ENCODE results near the gene CDC37L1.
"Not testable (repeated sequence)": the region's sequence is repeated elsewhere in the genome, so short reads cannot be mapped to it uniquely, and the experiment has no call there.

CDC37L1 gene

DNA sequence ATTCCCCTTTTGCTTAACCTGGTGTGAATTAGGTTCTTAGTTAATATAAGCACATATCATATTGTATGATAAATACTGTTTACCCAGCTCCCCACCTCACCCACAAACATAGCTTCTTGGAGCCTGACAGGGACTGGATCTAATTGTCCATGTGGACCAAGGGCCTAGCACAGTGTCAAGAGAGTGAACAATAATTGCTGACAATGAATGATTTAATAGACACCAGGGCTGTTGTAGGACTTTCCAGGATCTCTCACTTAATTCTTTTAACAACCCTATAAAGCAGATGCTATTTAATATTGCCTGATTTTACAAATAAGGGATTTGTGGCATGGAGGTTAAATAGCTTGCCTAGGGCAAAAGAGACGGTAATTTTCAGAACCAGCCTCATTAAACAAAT, 36.8 kb downstream of the CDC37L1 start:
- DNase-seq (ENCODE audit: low spot score): no peak

GRCh38 chr9:4717815-4718214, 38.4 kb downstream of the CDC37L1 start:
- DNase-seq (ENCODE audit: low spot score): no peak

GRCh38 chr9:4718911-4719310, 39.5 kb downstream of the CDC37L1 start:
- no peak for DNase-seq (ENCODE audit: low spot score)

DNA sequence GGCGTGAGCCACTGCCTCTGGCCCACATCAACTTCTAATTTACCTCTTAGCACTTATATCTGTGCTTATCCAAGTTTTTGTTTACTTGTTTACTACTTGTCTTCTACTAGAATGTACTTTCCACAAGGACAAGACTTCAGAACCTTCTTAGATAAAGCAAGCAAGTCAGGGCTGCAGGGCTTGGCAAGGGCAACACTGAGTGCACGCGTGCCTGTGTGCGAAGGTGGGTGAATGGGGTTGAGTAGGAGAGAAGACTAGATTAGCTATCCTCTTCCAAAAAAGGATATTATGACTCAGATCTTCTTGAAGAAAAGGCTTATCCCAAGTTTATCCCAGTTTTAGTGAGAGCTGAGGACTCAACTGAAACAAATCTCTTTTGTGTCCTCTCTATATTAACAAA, 42.4 kb downstream of the CDC37L1 start:
- no peak for DNase-seq (ENCODE audit: low spot score)

DNA sequence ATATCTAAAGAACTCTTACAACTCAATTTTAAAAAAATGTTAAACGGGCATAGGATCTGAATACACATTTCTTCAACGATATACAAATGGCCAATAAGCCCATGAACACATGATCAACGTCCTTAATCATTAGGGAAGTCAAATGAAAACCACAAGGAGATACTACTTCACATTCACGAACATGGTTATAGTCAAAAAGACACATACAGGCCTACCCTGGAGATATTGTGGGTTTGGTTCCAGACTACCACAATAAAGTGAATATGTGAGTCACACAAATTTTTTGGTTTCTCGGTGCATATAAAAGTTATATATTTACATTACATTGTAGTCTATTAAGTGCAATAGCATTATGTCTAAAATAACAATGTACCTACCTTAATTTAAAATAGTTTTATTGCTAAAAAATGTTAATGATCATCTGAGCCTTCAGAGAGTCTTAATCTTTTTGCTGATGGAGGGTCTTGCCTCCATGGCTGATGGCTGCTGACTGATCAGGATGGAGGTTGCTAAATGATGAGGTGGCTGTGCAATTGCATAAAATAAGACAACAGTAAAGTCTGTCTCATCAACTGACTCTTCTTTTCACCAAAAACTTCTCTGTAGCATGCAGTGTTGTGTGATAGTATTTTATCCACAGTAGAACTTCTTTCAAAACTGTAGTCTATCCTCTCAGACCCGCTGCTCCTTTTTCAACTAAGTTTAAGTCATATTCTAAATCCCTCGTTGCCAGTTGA, 46.5 kb downstream of the CDC37L1 start:
- DNase-seq (ENCODE audit: low spot score): no peak

- DNase-seq (ENCODE audit: low spot score): no peak
These were observed 48.2 kb downstream of the CDC37L1 start for GRCh38 chr9:4727593-4727992.

DNA sequence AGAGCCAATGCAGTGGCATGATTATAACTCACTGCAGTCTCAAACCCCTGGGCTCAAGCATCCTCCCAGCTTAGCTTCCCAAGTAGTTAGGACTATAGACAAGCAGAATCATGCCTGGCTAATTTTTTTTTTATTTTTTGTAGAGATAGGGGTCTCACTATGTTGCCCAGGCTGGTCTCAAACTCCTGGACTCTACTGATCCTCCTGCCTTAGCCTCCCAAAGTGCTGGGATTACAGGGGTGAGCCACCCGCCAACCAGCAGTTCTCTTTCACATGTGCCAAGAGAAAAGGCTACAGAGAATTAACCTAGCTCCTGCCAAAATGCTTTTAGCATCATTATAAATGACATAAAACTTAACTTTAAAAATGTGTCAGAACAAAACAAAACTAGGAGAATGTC, 53.5 kb downstream of the CDC37L1 start:
- no peak for DNase-seq (ENCODE audit: low spot score)

DNA sequence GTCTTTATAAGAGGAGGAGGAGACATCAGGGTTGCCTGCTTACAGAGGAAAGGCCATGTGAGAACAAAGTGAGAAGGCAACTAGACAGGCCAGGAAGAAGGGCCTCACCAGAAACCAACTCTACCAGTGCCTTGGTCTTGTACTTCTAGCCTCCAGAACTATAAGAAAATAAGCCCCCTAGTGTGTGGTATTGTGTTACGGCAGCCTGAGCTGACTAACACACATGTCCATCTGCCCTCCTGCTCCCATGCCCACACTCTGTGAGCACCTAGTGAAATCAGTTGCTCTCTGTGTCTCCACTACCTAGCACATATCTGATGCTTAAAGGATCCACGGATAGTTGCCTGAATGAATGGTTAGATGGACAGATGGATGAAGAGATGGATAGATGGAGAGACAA, 54.8 kb downstream of the CDC37L1 start:
- DNase-seq (ENCODE audit: low spot score): no peak

GRCh38 chr9:4738866-4739586, 59.7 kb downstream of the CDC37L1 start:
- DNase-seq (ENCODE audit: low spot score): no peak

GRCh38 chr9:4739587-4740387, 60.4 kb downstream of the CDC37L1 start:
- no peak for DNase-seq (ENCODE audit: low spot score)

- DNase-seq (ENCODE audit: low spot score): peak; percentile 34
These were observed 60.9 kb downstream of the CDC37L1 start for GRCh38 chr9:4740388-4740637.

DNA sequence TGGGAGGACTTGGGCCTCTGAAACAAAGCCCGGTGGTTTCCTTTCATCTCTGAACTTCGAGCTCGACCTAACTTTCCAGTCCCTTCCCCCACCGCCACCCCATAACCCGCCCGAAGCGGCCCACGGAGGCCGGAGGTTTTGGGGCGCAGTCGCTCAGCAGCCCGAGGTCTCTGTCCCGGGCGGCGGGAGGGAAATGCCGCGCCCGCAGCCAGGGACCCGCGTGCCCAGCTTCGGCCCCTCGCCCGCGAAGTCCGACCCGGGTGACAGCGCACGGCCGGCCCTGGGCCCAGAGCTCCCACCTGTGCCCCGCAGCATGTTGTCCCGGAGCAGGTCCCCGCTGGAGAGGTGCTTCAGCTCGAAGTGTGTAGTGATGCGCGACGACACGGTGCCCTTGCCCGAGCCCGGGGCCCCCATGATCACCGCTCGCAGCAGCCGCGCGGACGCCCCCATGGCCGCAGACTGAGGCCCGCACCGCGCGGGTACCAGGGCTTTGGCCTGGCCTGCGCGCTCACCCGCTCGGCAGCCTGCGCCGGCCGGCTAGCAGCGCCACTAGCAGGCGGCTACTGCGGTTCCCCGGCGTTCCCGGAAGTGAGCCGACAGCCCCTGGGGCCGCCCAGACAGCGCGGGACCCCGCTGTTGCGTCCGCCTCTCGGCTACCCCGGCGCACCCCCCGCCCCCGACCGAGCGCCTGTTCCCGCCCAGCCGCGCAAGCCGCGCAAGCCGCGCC, 61.4 kb downstream of the CDC37L1 start, which contains the start of gene AK3:
Gene AK3, minus strand, starts transcription at position 565 of the 727 bp plus-strand sequence. Its CDS starts 115 bp downstream, at position 450.
- peak; percentile 87 for DNase-seq (ENCODE audit: low spot score)

GRCh38 chr9:4741365-4742089, 62.2 kb downstream of the CDC37L1 start:
- peak; percentile 43 for DNase-seq (ENCODE audit: low spot score)

GRCh38 chr9:4742246-4742645, 62.9 kb downstream of the CDC37L1 start:
- DNase-seq (ENCODE audit: low spot score): peak; percentile 25

GRCh38 chr9:4743131-4743875, 63.9 kb downstream of the CDC37L1 start:
- peak; percentile 33 for DNase-seq (ENCODE audit: low spot score)

DNA sequence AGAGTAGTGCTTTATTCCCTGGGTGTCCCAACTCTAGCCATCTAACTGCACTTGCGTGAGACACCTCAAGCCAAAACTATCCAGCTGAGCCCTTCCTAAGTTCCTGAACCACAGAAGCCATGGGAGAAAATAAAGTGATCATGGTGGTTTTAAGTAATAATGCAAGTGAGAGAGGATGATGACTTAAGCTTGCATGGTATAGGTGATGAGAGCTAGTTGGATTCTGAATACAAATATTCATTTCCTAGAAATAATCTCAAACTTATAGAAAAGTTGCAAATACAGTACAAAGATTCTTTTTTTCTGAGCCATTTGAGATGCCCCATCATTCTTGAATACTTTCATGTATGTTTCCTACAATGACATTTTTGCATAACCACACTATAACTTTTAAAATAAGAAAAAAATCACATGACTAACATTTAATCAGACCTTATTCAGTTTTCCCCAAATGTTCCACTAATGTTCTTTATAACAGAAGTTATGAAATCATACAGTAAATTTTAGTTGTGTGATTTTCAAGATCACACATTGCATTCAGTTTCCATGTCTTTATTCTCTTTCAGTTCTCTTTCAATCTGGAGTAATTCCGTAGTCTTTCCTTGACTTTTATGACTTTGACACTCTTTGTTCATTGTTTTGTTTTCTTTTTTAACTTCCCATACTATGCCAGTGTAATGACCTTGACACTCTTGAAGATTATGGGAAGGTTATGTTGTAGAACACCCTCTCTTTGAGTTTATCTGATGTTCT, 67.1 kb downstream of the CDC37L1 start:
- DNase-seq (ENCODE audit: low spot score): no peak

- DNase-seq (ENCODE audit: low spot score): no peak
These were observed 69.2 kb downstream of the CDC37L1 start for GRCh38 chr9:4748612-4749011.

DNA sequence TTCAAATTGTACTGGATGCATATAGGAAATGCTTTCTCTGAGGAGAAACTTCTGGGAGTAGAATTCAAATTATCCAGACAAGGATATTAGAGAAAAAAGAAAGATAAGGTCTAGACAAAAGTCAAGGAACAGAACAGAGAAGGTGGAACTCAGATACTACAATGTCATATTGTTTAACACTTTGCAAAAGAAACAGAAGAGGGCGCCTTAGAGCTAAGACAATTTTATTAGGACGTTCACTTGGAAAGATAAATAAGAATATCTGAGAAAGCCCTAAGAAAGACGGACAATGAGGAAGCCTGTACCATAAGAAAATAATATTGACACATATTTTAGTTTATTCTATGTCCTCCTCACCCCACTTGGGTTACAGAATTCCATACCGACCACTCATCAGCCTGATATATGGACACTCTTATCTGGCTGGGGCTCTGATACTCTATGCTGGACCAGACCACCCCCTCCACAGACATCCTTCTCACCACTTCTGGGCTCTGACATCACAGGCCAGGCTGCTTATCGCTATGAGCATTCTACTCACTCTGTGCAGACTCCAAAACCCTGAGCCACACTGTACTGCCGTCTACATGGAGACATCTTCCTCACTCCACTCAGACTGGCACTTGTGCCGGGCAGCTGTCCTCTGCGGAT, 70.8 kb downstream of the CDC37L1 start:
- peak; percentile 53 for DNase-seq (ENCODE audit: low spot score)

DNA sequence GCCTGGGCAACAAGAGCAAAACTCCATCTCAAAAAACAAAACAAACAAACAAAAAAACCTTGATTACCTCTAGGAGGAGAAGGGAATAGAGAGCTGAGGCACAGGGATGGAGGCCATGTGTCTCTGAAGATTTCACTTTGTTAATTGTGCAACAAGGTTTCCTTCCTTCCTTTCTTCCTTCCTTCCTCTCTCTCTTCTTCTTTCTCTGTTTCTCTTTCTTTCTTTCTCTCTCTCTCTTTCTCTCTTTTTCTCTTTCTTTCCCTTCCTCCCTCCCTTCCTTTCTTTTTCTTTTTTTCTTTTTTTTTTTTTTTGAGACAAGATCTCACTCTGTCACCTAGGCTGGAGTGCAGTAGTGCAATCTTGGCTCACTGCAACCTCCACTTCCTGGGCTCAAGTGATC, 75.2 kb downstream of the CDC37L1 start:
- DNase-seq (ENCODE audit: low spot score): not testable (repeated sequence)
